DOHH2 (cell line): ENCODE data around the gene TNK1.

Experiments used
- EZH2phosphoT487 ChIP-seq: fragments of 200-600 bp; sonication (generic); IDR thresholded peaks from 2 replicates; pipeline ENCODE4 v1.6.1; 2017; ENCODE audit warnings: borderline replicate concordance, mild to moderate bottlenecking, antibody characterized with exemption, low read length, moderate library complexity, mixed read lengths
- TF ChIP-seq, protein P1 (sequence below): fragments of 200-600 bp; sonication (generic); IDR thresholded peaks from one replicate; pipeline ENCODE4 v1.5.1; 2014; ENCODE audit warnings: antibody characterized with exemption, mild to moderate bottlenecking, low read depth, low read length; ENCODE audit not compliant: poor library complexity, severe bottlenecking

- TF ChIP-seq, protein P1, sequence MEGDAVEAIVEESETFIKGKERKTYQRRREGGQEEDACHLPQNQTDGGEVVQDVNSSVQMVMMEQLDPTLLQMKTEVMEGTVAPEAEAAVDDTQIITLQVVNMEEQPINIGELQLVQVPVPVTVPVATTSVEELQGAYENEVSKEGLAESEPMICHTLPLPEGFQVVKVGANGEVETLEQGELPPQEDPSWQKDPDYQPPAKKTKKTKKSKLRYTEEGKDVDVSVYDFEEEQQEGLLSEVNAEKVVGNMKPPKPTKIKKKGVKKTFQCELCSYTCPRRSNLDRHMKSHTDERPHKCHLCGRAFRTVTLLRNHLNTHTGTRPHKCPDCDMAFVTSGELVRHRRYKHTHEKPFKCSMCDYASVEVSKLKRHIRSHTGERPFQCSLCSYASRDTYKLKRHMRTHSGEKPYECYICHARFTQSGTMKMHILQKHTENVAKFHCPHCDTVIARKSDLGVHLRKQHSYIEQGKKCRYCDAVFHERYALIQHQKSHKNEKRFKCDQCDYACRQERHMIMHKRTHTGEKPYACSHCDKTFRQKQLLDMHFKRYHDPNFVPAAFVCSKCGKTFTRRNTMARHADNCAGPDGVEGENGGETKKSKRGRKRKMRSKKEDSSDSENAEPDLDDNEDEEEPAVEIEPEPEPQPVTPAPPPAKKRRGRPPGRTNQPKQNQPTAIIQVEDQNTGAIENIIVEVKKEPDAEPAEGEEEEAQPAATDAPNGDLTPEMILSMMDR, result no peak
- TF ChIP-seq EZH2phosphoT487, result no peak
These were observed 13.8 kb upstream of the TNK1 start for GRCh38 chr17:7367083-7367482.
